Thyroid gland (tissue), 4 donors: Measurements from ENCODE around the gene RAD54L2.
"Not testable (repeated sequence)": the region's sequence is repeated elsewhere in the genome, so short reads cannot be mapped to it uniquely, and the experiment has no call there.

Source experiments
- POLR2A ChIP-seq, 2 donors: fragments of 450-650 bp; IDR thresholded peaks; one replicate each; pipeline ENCODE4 v1.6.1; 2017; ENCODE audit warnings: antibody characterized with exemption in 2 of 2, mild to moderate bottlenecking in 2 of 2, moderate library complexity in 1 of 2
- TF ChIP-seq, protein P1 (sequence below), 6 experiments: fragments of 200-600 bp in 3 of 6; fragments of 450-650 bp in 3 of 6; sonication (generic) in 3 of 6; IDR thresholded peaks; one replicate each; pipeline ENCODE4 v1.5.1; 2016 to 2019; ENCODE audit warnings: antibody characterized with exemption in 6 of 6, mild to moderate bottlenecking in 2 of 6, inconsistent platforms in 1 of 6, moderate library complexity in 1 of 6

DNA sequence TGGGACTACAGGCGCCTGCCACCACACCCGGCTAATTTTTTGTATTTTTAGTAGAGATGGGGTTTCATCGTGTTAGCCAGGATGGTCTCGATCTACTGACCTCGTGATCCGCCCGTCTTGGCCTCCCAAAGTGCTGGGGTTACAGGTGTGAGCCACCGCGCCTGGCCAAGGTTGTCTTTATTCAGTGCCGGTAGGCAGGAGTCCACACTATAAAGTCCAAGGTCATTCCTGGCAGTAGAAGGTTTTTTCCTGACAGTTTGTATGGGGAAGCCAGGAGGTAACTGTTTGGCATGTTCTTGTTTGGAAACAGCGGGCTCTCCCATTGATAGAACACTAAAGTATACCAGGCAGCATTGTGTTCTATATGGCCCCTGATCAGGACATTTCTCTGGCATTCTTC lies 4.1 kb downstream of the RAD54L2 start:
- TF ChIP-seq, protein P1, sequence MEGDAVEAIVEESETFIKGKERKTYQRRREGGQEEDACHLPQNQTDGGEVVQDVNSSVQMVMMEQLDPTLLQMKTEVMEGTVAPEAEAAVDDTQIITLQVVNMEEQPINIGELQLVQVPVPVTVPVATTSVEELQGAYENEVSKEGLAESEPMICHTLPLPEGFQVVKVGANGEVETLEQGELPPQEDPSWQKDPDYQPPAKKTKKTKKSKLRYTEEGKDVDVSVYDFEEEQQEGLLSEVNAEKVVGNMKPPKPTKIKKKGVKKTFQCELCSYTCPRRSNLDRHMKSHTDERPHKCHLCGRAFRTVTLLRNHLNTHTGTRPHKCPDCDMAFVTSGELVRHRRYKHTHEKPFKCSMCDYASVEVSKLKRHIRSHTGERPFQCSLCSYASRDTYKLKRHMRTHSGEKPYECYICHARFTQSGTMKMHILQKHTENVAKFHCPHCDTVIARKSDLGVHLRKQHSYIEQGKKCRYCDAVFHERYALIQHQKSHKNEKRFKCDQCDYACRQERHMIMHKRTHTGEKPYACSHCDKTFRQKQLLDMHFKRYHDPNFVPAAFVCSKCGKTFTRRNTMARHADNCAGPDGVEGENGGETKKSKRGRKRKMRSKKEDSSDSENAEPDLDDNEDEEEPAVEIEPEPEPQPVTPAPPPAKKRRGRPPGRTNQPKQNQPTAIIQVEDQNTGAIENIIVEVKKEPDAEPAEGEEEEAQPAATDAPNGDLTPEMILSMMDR (IDR thresholded peaks at IDR 0.05), result not testable (repeated sequence)
- not testable (repeated sequence) for TF ChIP-seq POLR2A (IDR thresholded peaks at IDR 0.05)
